GM19452 (cell line): ENCODE measurements around the gene TMEM38B.

Experiments used
- ATAC-seq: cut with Tn5 transposase; IDR thresholded peaks from one replicate; pipeline ENCODE4 v1.9.1; 2021; ENCODE audit not compliant: unreplicated experiment

TMEM38B gene

DNA sequence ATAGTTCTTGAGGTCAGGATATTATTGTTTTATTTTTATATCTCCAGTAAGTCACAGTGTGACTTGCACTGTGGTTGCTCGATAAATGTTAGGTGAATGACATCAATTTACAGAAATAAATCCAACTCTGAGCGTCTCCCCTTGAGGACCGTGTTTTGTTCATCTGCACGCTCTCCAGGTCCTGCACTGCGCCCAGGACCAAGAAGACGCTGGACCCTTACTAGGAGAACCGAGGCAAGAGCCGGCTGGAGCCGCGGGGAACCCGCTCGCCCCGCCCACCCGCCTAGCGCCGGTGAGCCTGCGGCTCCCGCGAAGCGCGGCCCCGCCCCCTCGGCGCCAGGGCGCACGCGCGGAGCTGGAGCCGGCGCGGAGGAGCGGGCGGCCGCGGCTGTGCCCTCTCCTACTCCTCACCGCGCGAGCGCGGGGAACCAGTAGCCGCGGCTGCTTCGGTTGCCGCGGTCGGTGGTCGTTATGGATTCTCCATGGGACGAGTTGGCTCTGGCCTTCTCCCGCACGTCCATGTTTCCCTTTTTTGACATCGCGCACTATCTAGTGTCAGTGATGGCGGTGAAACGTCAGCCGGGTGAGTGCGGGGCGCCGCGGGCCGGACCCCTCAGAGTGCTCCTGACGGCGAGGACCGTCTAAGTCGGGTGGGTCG is at the start of gene TMEM38B:
TMEM38B (plus strand) TSS at position 352 of the 658 bp plus-strand sequence; CDS start at position 472, 120 bp downstream.
- ATAC-seq, result peak; percentile 74

- no peak for ATAC-seq
Measured at GRCh38 chr9:105646879-105647594, 47.3 kb upstream of the TMEM38B start.

GRCh38 chr9:105647595-105648349 is 46.6 kb upstream of the TMEM38B start:
- no peak for ATAC-seq

DNA sequence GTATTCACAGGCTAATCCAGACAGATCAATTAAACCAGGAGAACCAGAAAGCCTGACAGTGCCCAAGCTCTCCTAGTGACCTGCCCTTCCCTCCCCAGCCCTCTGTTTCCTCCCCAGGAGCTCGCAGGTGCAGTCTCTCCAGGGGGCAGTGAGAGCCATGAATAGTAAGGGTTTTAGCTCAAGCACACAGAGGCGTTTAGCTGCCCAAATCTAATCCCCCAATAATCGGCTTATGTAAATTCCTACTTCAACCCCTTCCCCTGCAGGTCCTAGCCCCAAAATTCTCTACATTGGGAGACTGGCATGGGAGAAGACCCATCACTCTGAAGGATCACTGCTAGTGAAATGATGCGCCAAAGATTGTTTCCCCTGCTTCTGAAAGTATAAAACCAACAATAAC is 42.5 kb upstream of the TMEM38B start:
- no peak for ATAC-seq

- ATAC-seq, result no peak
Measured at GRCh38 chr9:105656131-105656921, 38.0 kb upstream of the TMEM38B start.

DNA sequence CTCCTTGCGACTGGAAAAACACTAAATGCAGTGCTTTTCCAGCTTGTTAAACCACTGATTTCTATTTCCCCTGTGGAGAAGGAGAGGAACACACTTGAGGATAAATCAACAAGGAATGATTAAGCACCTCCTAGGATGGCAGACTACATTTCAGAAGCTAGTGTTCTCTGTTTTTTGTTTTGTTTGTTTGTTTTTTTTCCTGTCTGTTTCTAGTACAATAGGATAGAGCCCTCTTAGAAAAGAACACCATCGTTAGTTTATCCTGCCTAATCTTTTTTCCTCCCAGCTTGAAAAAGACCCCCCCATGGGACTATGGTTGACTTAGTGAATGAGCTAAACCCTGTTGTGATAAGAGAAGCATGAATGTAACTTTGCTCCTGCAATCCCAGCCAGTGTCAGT is 36.0 kb upstream of the TMEM38B start:
- ATAC-seq, result no peak

- no peak for ATAC-seq
Measured at GRCh38 chr9:105661011-105661410, 33.3 kb upstream of the TMEM38B start.

DNA sequence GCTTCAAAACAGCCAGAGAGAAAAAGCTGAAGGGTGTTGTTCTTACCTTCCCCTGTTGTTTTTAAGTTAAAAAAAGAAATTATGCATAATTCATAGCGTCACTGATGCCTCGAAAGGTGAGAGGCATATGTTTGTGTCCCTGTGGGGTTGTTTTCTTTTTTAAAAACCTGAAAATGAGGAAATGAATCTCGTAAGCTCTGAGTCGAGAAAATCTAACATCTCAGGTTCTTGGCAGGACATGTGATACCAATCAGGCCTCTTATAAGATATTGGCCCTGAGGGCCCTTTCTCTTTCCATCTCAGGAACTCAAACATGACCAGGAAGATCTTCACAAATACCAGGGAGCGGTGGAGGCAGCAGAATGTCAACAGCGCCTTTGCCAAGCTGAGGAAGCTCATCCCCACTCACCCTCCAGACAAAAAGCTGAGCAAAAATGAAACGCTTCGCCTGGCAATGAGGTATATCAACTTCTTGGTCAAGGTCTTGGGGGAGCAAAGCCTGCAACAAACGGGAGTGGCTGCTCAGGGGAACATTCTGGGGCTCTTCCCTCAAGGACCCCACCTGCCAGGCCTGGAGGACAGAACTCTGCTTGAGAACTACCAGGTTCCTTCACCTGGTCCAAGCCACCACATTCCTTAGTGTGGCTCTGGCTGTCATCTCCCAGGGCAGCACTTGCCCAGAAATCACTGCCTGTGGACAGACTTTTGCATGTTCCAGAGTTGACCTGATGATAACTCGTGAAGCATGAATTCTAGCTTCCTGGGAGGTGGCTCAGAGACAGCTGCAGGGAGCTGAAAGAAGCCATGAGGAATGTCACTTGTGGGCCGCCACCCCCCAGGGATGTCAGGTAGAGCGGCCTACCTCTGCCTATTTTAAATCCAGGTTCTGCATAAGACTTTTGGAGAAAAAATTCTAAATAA is 31.9 kb upstream of the TMEM38B start, which contains the start of gene TAL2:
TAL2 (plus strand) TSS at position 274 of the 921 bp plus-strand sequence; CDS start at position 314, 40 bp downstream.
- peak; percentile 82 for ATAC-seq

- ATAC-seq, result no peak
Measured at GRCh38 chr9:105663914-105664313, 30.4 kb upstream of the TMEM38B start.

GRCh38 chr9:105667867-105668266 is 26.5 kb upstream of the TMEM38B start:
- no peak for ATAC-seq

DNA sequence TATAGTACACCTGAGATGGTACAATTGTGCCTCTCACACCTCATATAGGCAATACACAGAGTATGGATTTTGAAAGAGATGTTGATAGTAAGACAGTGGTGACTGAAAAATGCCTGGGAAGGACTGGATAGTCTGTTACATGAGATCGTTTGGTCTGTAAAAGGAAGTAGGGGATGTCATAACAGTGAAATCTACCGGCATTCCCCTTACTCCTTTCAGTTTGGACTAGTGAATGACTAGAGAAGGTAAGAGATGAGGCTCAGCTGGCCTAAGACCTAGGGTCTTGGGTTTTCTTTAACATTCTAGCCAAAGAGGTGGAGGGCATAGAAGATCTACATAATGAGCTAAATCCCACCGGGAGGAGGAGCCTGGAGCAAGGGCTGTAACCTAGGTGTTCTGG is 24.0 kb upstream of the TMEM38B start:
- no peak for ATAC-seq

GRCh38 chr9:105670775-105671174 is 23.6 kb upstream of the TMEM38B start:
- ATAC-seq, result no peak

DNA sequence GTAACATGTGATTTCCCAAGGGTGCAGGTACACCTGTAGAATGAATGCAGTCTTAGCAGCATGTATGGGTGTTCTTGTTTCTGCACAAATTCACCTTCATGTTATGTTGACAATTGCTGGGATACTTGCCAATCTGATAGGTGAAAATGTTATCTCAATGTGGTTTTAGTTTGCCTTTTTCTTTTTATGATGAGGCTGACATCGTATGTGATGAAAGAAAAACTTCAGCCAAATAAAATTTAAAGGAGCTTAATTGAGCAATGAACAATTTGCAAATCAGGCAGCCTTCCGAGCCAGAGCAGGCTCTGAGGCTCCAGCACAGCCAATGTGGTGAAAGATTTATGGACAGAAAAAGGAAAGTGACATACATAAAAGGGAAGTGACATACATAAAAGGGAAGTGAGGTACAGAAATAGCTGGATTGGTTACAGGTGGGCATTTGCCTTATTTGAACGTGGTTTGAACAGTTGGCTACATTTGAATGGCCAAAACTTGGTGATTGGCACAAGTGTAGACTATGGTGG is 21.6 kb upstream of the TMEM38B start:
- ATAC-seq, result no peak

DNA sequence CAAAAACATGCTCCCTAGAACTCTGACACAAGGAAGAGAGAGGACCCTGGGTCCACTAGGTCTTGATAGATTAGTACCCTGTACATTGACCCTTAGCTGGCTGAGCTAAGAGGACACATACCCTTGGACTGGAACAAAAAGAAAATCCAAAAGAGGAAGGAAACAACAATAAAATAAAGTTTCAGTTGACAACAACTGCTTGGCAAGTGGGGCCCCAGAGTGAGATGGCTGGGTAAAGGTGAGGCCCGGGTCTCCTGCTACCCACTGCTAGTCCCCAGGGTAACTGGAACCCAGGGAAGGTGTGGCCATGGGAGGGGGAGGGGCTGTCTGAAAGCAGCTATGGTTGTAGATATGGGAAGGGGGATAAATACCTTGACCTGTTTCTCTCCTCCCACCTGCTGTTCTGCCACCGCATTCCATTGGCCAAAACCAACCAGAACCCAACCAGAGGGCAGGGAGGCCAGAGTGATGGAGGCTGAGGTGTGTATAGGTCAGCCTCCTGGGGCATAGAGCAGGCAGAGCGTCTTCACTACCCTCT is 20.4 kb upstream of the TMEM38B start:
- no peak for ATAC-seq

GRCh38 chr9:105676351-105676923 is 17.9 kb upstream of the TMEM38B start:
- ATAC-seq, result no peak

- no peak for ATAC-seq
Measured at GRCh38 chr9:105678163-105678562, 16.2 kb upstream of the TMEM38B start.

- no peak for ATAC-seq
Measured at GRCh38 chr9:105678781-105679180, 15.6 kb upstream of the TMEM38B start.

- ATAC-seq, result no peak
Measured at GRCh38 chr9:105679257-105680022, 14.9 kb upstream of the TMEM38B start.
